HG02970 (cell line): Measurements from ENCODE around the gene VCX2.
"Not testable (repeated sequence)": the region's sequence is repeated elsewhere in the genome, so short reads cannot be mapped to it uniquely, and the experiment has no call there.

Experiments
- ATAC-seq: cut with Tn5 transposase; IDR thresholded peaks from one replicate; pipeline ENCODE4 v1.9.1; 2021; ENCODE audit warnings: mild to moderate bottlenecking, moderate library complexity, moderate number of reproducible peaks; ENCODE audit not compliant: unreplicated experiment, low FRiP score

The VCX2 gene

DNA sequence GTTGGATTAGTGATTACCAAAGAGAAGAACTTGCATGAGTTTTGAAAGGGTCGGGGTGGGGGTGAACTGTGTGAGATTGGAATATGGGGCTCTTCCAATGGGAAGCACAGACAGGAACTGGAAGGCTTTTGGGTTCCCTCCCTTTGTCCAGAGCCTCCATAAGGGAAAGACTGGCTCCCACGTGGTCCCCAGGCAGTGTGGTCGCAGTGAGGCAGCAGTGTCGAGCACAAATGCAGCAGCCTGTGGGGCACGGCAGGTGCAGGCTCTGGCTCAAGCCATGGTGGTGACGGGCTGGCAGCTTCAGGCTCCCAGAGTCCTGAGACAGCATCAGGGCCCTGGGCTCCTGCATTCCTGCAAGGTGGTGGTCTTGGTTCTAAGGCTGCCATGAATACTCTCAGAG, 45.5 kb downstream of the VCX2 start:
- no peak for ATAC-seq

DNA sequence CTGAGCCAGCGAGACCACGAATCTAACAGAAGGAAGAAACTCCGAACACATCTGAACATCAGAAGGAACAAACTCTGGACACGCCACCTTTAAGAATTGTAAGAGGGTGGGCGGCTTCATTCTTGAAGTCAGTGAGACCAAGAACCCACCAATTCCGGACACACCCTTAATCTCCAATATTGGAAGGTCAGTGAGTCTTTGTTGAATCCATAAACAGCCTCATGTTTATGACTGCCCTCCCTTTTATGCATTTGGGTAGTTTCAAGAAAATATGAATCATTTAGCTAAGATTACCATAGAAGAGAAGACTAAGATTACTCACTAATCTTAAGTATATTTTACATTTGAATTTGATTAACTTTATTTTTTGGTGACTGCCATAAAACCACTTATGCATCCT, 48.5 kb downstream of the VCX2 start:
- no peak for ATAC-seq

DNA sequence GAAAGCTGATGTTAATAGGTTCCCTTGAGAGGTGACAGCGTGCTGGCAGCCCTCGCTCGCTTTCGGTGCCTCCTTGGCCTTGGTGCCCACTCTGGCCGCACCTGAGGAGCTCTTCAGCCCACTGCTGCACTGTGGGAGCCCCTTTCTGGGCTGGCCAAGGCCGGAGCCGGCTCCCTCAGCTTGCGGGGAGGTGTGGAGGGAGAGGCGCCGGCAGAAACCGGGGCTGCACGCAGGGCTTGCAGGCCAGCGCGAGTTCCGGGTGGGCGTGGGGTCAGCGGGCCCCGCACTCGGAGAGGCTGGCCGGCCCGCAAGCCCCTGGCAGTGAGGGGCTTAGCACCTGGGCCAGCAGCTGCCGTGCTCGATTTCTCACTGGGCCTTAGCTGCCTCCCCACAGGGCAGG, 49.7 kb downstream of the VCX2 start:
- ATAC-seq: not testable (repeated sequence)
